Kidney glomerular epithelial cell (primary cell): ENCODE measurements around the gene TRIM43B.
"Not testable (repeated sequence)": the region's sequence is repeated elsewhere in the genome, so short reads cannot be mapped to it uniquely, and the experiment has no call there.

ENCODE experiments used
- DNase-seq: peaks from one replicate; lab custom pipeline; 2025; lab: John Stamatoyannopoulos, UW

The TRIM43B gene

GRCh38 chr2:95433973-95434372 lies 50.6 kb downstream of the TRIM43B start:
- not testable (repeated sequence) for DNase-seq

- DNase-seq: not testable (repeated sequence)
These were observed 51.2 kb downstream of the TRIM43B start for GRCh38 chr2:95433373-95433772.

- not testable (repeated sequence) for DNase-seq
These were observed 54.6 kb downstream of the TRIM43B start for GRCh38 chr2:95429748-95430467.

- DNase-seq: not testable (repeated sequence)
These were observed 57.2 kb downstream of the TRIM43B start for GRCh38 chr2:95427196-95427867.
